Activated T-cell treated with anti-CD3 and anti-CD28 coated beads, Interleukin-2, amount 50 U/mL, for 48 hours (primary cell): ENCODE data around the gene ABCG1.
A peak's percentile ranks its signal among the peaks of the same experiment; 100 is the strongest.
"Not testable (repeated sequence)": the region's sequence is repeated elsewhere in the genome, so short reads cannot be mapped to it uniquely, and the experiment has no call there.

Source experiments
- DNase-seq, 2 experiments: peaks; one replicate each; pipeline ENCODE4 v3.0.0-alpha.2; 2020

The ABCG1 gene

DNA sequence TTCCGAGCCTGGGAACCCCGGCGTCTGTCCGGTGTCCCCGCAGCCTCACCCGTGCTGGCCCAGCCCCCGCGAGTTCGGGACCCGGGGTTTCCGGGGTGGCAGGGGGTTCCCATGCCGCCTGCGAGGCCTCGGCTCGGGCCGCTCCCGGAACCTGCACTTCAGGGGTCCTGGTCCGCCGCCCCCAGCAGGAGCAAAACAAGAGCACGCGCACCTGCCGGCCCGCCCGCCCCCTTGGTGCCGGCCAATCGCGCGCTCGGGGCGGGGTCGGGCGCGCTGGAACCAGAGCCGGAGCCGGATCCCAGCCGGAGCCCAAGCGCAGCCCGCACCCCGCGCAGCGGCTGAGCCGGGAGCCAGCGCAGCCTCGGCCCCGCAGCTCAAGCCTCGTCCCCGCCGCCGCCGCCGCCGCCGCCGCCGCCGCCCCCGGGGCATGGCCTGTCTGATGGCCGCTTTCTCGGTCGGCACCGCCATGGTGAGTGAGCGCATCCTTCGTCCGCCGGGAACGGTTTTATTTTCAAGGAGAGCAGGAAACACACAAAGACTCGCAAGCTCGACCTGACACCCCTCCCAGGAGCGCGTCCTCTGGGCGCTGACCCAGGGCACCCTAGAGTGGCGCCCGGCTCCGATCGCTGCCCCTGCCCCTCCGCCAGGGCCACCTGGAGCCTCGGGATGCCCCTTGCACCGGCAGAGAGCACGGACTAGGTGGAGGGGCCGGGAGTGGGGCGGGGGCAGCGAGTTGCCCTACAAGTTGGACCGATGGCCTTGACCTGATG, at the start of gene ABCG1:
TSS of gene ABCG1 (plus strand) at position 305 of the 770 bp plus-strand sequence. CDS start at position 428, 123 bp downstream.
- peak; percentile 62 to 70 for DNase-seq

DNA sequence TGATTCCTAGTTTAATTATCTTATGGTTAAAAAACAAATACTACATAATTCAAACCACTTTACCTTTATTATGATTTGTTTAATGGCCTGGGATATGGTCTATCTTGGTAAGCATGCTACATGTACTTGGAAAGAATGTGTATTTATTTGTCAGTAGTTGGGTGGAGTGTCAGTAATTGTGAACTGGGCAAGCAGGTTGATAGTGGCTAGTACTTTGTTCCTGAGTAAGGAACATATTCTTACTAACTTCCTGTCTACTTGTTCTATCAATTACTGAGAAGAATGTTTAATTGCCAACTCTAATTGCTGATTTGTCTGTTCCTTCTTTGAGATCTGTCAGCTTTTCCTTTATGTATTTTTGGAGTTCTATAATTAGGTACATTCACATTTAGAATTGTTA, 49.2 kb upstream of the ABCG1 start:
- no peak for DNase-seq

DNA sequence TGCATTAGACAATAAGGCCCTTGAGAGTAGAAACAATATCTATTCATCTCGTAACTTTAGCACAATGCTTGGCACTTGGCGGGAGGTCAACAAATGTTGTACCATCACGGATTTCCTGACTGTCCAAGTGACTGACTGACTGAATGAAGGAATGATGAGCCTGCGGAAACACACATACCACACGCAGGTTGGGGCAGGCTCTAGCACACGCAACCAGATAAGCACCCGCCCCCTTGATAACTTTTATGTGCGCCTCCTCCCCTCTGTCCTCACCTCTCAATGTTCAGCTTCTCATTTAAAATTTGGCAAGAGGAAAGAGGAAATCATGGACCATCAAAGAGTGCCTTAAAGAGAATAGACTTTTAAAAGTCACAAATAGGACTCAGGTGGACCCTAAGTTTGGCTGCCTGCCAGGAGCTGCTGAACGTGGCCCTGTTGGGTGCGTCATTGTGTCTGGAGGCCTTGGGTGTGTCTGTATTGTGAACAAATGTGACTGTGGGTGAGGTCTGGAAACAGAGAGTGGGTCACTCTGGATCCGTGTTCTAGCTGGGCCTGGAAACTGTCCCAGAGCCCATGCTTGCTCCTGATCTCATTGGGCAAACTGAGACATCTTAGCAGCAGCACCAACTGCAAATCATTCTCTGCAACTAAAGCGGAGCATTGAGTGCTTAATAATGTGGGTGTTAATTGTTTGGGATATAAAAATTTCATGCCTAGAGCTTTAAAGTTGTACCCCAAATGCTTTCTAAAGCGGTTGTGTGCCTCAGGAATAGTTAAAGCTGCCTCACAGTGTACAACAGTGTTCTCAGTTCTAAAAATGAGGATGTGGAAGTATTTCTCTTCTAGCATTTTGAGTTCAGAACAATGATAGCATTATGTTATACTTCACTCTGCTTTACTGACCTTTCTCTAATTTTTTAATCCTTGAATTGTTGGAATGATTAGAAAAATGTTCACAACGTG, 47.6 kb upstream of the ABCG1 start:
- peak; percentile 4 to 11 for DNase-seq

DNA sequence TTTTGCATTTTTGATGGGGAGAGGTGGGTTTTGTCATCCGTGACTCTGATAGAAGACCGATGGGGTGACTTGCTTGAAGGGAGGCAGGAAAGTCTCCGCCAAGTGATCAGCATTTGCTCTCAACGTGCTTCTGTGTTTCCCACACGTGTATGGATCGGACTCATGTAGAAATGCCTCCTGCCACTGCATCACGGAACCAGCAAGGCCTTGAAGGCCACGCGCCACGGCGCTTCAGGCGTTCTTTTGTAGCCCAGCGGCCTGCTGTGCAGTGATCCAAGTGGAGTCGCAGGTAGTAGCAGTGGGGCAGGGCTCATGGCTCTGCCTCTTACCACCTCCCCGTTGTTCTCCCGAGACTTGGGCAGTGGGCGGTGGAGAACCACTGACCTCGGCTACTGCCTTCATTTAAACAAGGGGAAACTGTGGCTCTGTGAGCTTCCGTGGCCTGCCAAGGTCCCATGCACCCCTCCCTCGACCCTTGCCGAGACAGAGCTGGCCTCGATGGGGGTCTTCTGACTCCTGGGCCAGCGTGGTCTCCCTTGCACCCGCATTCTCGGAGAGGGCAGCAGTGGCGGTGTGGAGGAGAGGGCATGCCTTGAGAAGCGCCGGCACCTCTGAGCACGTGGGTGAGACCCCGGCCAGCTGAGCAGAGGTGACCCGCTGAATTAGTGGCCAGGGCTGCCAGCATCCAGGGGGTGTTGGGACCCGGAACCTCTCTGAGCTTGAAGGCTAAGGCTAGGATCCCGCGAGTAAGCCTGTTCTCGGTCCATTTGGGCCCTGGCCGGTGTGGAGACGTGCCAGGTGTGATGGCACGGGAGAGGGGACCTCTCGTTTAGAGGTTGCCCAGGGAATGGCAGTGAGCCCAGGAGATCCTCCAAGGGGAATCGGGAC, 46.1 kb upstream of the ABCG1 start:
- DNase-seq, result peak in 1 of 2 experiments; percentile 8

DNA sequence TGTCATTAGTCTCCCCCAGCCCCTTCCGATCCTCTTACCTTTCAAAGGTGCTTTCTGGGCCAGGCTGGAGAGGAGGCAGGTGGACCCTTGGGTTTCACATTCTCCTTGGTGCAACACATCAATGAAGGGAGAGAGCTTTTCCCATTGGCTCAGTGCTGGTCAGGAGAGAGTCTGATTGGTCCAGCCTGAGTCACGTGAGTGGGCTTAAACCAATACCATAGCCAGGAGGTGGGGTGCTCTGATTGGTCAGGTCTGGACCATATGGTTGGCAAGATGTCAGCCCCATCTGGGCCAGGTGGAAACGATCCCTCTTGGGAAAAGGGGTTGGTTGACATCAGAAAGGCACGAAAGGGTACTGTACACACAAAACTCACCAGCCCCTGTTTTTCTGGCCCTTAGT, 44.8 kb upstream of the ABCG1 start:
- DNase-seq, result peak in 1 of 2 experiments; percentile 19

DNA sequence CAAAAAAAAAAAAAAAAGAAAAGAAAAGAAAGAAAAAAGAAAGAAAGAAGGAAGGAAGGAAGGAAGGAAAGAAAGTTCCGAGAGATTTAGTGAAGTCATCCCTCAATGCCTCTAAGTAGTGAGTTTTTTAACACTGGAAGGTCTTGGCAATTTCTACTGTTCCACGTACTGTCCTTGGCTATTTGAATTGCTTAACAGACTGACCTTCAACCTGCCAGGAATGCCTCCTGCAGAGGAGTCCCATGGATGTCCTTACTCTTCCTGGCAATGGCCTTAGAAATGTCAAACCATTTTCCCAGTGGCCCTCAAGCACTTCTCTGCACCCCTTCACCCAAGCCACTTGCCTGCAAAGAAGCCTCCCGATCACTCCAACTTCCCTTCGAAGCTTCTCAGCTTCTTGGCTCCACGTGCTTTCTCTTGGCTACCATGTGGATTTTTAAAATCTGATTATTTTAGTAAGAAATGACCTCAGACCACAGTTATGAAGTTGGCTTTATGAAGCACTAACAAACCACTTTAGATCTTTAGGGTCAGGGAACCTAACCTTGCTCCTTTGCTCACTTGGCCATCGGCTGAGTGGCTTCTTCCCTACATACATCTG, 43.7 kb upstream of the ABCG1 start:
- no peak for DNase-seq

DNA sequence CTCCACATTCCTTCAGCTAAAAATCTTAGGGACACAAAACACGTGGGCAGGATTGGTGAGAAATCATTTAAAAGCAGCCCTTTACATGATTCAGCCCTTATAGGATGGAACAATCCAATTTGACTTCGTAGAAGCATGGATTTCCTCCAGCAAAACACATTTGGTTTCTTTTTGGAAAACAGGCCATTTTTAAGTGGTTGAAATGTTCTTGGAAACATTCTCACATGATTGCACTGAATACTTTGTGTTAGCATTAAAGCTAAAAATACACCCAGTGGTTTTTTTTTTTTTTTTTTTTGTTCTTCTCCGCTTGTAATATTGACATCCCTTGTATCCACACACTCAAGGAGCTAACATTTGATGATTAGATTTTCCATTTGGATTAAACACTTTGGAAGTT, 42.1 kb upstream of the ABCG1 start:
- no peak for DNase-seq

DNA sequence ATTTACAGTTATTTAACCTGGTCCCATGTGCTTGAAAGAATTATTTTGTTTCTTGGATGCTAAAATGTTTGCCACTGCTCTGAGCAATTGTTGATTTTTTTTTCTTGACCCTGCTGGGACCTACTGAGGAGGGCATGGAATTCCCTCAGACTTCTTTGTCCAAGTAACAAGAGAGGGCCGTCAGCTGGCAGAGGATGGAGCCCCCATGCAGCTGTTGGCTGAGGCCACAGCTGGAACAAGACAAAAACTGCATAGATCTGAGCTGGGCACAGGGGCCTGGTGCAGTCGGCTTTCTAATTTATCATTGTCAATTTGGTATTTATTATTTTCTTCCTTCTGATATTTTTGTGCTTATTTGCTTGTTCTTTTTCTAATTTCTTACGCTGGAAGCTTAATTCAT, 39.6 kb upstream of the ABCG1 start:
- no peak for DNase-seq

DNA sequence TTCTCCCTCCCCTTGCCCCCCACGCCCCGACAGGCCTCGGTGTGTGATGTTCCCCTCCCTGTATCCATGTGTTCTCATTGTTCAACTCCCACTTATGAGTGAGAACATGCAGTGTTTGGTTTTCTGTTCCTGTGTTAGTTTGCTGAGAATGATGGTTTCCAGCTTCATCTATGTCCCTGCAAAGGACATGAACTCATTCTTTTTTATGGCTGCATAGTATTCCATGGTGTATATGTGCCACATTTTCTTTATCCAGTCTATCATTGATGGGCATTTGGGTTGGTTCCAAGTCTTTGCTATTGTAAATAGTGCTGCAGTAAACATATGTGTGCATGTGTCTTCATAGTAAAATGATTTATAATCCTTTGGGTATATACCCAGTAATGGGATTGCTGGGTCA, 38.9 kb upstream of the ABCG1 start:
- DNase-seq, result not testable (repeated sequence)

DNA sequence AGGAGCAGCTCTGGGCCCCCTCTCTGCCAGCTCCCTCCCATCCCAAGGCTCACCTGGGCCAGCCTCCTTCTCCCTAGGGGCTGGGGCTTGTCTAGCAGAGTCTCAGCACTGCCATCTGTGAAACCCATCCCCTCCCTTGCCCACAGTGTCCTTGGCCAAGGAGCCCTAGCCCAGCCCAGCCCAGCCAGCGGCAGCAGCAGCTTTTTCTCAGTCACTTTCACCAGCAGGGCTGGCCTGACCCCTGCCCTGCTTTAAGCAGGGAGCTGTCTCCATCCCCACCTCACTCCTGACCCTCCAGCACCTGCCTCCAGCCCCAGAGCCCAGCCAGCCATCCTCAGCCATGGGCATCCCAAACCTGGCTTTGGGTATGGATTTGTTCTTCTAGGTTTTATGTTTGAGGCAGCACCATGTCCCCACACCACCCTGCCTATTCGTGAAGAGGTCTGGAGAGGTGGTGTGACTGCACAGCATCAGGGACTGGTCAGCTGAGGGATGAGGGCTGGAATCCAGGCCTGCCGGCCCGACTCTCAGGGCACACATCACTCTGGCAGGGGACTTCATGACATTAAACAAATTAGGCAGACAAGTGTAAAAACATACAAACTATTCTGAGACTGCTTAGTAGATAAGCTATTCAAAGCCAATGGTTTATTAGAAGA, 36.1 kb upstream of the ABCG1 start:
- DNase-seq, result no peak

DNA sequence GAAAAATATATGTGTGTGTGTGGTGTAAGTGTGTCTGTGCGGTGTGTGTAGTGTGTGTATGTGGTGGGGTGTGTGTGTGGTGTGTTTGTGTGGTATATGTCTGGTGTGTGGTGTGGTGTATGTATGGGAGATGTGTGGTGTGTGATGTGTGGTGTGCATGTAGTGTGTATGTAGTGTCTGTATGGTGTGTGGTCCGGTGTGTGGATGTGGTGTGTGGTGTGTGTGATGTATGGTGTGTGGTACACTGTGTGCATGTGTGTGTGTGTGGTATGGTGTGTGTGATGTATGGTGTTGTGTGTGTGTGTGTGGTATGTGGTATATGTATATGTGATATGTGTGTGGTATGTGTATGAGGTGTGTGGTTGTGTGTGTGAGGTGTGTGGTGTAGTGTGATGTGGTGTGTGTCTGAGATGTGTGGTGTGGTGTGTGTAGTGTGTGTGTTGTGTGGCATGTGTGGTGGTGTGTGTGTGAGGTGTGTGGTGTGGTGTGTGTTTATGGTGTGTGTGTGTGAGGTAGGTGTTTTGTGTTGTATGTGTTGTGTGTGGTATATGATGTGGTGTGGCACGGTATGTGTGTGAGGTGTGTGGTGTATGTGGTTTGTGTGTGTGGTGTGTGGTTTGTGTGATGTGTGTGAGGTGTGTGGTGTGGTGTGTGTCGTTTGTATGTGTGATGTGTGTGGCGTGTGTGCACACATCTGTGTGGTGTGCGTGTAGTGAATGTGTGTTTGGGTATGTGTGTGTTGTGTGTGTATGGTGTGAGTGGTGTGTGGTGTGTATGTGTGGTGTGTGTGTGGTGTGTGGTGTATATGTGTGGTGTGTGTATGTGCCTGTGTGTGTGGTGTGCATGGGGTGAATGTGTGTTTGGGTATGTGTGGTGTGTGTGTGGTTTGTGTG, 35.3 kb upstream of the ABCG1 start:
- no peak for DNase-seq

DNA sequence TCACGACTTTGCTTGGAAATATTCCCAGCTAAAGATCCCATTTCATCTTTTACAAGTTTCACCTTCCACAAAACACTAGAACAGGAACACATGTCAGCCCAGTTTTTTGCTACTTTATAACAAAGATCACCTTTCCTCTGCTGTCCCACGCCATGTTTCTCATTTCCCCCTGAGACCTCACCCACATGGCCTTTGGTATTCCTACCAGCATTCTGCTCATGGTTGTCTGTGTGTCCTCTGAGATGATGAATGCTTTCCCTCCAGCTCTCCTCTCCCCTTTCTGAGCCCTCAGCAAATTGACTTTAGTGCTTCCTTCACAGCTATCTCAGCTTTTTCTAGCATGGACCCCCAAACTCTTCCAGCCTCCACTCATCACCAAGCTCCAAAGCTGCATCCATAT, 32.3 kb upstream of the ABCG1 start:
- DNase-seq, result no peak

DNA sequence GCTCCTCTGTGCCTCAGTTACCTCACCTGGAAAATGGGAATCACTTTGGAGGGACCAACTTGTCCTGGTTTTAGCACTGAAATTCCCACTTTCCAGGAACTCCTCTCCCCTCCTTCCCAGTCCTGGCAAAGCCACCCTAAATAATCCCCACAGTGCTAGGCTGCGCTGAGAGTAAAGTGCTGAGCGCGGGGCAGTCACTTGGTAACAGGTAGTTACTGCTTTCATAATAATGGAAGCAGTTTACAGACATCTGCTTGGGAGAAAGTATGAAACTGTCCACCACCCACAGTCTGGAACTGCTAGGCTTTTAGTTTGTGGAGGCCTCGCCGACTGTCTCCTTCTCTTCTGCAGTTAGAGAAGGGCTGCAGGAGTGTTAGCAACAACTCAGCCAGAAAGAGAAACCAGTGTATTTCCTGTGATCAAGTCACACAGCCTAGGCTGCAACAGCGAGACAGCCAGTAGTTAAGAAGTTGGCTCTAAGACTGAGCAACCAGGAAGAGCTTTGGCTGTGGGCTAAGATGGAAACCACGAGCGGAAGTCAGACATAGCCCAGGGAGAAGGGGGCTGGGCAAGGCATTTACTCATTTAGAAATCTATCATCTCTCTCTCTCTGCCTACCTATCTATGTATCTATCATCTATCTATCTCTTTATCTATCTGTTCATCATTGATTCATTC, 30.8 kb upstream of the ABCG1 start:
- DNase-seq, result peak; percentile 76 to 81

DNA sequence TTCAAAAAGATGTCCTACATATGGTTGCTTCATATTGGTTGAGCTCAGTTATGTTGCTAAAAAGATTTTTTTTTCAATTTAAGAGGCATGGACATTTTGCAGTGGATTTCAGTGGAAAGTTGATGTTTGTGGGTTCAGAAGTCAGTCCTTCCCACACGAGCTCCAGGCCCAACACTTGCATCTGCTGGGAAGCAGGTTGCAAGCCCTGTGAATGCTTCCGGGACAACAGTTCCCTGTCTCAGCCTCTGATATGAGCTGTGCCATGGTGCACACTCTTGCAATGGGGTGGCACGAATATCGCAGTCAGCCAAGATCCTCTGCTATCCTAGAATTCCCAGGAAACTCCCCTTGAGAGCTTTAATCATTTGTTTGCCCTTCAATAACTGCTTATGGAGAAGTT, 30.3 kb upstream of the ABCG1 start:
- no peak for DNase-seq

DNA sequence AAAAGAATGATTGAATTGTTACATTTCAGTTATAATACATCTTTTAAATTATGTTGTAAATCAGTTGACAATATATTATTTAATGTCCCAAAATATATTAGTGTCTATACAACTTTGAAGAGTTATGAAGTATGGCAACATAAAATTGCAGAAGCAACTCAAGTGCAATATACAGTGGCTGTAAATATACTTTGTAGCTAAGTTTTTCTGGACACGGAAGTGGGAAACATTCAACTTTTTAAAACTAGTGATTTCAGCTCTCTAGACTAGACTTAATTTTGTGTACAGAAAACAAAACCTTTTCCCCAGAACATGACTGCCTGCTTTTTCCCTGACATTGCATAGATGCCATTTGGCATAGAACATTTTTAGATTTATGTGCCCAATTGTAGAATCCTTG, 29.5 kb upstream of the ABCG1 start:
- DNase-seq, result no peak

DNA sequence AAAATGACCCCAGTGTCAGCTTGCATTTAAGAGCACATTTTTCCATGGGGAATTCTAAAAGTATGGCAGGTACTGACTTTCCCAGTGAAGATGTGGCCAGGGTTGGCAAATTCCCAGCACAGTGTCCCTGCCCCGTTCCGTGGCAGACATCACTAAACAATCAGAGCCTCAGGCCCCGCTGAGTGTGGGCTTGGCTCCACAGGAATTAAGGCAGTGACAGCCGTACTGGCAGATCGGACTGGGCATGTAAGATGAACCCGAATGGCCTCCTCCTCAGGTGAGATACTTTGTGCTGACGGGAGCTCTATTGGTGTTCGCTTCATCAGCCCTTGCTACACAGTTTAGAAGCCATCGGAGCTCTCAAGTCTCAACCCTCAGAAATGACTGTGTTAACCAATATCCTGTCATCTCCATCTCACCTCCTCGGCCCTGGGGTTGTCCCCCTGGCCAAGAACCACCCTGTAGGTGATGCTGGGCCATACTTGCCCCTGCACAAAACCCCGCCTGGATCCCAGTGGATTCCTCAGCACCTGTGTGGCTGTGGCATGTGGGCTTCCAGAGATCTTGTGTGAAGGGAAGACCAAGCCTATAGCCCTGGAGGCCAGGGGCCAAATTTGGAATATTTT, 29.0 kb upstream of the ABCG1 start:
- DNase-seq, result peak; percentile 46 to 62

DNA sequence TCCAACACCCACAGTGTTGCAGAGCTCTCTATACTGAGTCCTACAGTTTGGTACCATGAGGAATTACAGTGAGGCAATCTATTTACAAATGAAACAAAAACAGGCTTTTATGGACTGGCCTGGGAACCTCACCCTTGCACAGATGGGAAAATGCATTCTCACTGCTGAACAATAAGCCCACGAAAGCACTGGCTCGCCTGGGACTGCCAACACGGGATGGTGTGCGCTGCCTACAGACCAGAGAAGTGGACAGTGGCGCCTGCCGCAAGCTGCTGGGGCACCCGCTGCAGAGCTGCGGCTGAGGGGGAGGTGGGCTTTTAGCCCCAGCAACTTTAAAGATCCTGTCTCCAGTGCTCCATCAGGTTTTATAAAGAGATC, 28.5 kb upstream of the ABCG1 start:
- DNase-seq, result no peak

DNA sequence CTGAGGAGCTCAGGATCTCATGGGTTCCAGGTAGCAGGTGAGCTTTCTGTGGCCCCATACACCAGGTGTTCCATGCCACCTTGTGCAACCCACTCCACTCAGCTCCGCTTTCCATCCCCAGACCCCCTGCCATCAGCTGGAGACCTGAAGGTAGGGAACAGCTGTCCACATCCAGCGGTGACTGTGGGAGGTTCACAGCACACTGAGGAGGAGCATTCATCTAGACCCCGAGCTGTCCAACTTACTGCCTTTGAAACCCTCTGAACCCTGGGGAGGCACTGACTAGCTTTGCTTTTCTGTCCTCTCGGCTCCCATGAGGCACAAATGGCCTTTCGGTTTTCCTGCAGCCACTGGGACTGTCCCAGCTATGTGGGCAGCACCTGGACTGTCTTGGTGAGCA, 27.9 kb upstream of the ABCG1 start:
- no peak for DNase-seq

DNA sequence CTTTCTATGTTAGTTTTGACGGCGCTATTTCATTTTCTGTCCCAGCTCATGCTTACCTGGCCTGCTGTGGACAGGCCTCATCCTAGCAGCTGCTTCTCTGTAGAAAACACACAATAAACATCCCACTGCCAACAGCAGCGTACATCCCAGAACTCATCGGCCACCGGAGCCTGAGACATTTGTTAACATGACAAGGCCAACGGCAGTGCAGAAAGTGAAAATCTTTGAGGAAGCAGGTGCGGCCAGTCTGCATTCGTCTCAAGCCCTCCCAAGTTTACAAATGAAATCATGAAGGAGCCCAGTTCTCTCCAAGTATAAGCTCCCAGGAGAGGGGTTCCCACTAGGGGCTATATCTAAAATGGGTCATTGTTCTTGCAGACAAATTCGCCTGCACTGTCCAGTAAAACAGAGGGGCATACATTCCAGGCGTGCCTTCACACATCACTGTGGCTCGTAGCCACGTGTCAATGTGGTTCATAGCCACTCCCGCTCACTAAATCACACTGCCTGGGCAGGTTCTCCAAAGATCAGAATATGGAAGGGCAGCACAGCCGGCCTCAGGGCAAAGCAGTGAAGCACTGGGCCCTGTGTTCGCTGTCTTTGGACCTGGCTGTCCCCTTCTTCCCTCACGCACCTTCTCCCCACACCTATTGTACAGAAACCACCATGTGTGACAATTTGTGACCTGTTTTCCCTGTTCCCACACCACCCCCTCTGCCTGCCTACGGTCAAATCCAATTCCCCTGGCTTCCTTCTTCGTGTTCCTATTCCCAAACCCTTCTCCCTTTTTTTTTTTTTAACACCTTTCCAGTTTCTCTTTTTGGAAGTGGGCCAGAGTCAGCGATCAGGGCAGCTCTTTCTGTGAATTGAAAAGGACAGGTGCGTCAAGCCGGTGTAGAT, 27.0 kb upstream of the ABCG1 start:
- no peak for DNase-seq
